ENCODE measurements around the gene FOCAD. TPM values are rescaled to one million over a fixed set of nuclear protein-coding genes. Genes with fewer than 3 reads are reported as not detected.
A peak's percentile ranks its signal among the peaks of the same experiment; 100 is the strongest.

FOCAD gene
- total RNA-seq, 2 experiments from 2014 or later, result 32.7 to 37.7 TPM

DNA sequence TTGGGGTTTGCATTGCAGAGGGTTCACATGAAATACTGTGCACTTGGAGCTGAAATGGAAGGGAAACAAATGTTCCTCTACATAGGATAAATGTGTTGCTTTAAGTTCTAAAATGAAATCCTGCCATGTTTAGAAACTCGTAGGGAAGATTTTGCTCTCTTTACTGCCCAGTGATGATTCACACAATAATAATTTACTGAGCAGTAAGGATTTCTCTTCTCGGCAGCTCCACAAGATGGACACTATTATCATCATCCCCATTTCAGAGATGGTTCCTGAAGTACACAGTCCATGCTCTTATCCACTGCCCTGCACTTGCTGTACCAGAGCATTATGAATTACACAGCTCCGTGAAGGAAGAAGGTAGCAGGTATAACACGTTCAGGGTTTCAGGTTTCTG is 343.2 kb downstream of the FOCAD start:
- CTCF ChIA-PET, result interaction anchor here (0.8 kb wide), 1 partner anchor 34 kb away, joined by 3 read pairs; no protein-coding TSS in a partner anchor
- DNase-seq (no peak), ATAC-seq (no peak)
- Mint-ChIP-seq H3K27me3 (no peaks in the 10 kb centered on the region), H3K4me1 (peaks cover 22% of the 10 kb centered on the region), H3K27ac (no peak overlapping the region), H3K4me3 (no peak overlapping the region), H3K36me3 (peaks cover 45% of the 10 kb centered on the region), H3K9me3 (ENCODE audit: low read depth) (no peaks in the 10 kb centered on the region)

DNA sequence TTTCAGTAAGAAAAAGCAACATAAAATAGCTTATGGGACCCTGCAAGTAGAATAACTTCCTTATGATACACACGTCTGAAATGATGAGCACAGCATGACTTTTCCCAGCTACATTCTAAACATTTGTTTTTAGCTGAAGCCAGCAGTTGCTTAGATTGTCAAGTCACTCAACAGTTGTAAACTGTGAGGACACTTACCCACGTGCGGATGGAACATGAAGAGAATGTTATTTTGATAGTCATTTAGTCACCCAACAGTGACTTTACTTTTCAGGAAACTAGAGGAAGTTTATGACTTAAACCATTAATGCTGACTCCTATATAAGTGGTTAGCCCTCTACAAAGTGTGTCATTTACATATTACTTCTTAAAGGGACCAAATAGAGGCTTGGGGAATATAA is 344.4 kb downstream of the FOCAD start:
- H3K27me3 Mint-ChIP-seq, result no peaks in the 10 kb centered on the region

DNA sequence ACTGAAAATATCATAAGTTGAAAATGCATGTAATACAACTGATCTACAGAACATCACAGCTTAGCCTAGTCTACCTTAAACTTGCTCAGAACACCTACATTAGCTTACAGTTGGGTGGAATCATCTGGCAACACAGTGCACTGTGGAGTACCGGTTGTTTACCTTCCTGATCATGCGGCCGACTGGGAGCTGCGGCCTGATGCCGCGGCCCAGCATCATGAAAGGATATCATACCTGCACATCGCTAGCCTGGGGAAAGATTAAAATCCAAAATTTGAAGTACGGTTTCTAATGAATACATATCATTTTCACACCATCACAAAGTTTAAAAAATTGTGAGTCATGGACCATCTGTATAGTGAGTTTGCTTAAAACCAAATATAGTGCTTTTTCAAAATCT is 345.6 kb downstream of the FOCAD start:
- H3K4me1 Mint-ChIP-seq, result peaks cover 23% of the 10 kb centered on the region
- DNase-seq (no peak), ATAC-seq (no peak)
- H3K27ac Mint-ChIP-seq, result no peak overlapping the region
- no peak overlapping the region for H3K4me3 Mint-ChIP-seq
- CTCF ChIA-PET, result interaction anchor here (1.0 to 1.5 kb wide), 2 partner anchors 19 to 153 kb away, joined by 3 read pairs; no protein-coding TSS in a partner anchor
- H3K36me3 Mint-ChIP-seq, result peaks cover 33% of the 10 kb centered on the region
- H3K27me3 Mint-ChIP-seq, result no peaks in the 10 kb centered on the region
- H3K9me3 Mint-ChIP-seq (ENCODE audit: low read depth), result no peaks in the 10 kb centered on the region

More for the DNA sequence above, 344.4 kb downstream of the FOCAD start:
- no peak overlapping the region for H3K4me3 Mint-ChIP-seq
- peaks cover 29% of the 10 kb centered on the region for H3K4me1 Mint-ChIP-seq
- H3K27ac Mint-ChIP-seq, result no peak overlapping the region
- DNase-seq (no peak), ATAC-seq (no peak)
- peaks cover 38% of the 10 kb centered on the region for H3K36me3 Mint-ChIP-seq
- H3K9me3 Mint-ChIP-seq (ENCODE audit: low read depth), result no peaks in the 10 kb centered on the region
- CTCF ChIA-PET, result no interaction called here

DNA sequence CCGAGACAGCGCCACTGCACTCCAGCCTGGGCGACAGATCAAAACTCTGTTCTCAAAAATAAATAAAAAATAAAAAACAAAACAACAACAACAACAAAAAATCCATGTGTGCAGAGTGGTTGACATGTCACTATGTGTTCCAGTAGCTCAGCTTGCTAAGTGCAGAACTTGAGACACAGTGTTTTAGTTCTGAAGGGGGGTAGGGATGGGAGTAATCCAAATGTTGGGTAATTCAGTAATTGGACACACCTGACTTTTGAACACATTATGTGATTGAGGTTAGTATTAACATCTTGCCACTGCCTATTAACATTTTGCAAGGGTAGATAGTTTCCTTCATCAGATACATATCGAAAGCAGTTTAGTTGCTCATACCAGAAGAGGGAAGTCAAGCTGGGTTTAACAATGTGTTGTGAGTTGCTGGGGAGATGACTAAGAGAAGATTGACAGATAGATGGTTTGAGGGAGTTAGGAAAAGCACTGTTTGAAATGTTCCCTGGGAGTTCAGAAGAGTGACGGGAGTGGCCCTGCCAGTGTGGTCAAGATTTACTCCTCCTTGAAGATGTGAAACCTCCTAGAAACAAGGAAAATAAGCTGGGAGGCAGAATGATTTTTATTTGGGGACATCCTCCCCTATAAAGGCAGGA is 346.5 kb downstream of the FOCAD start:
- Mint-ChIP-seq H3K4me3 (no peak overlapping the region), H3K4me1 (peaks cover 23% of the 10 kb centered on the region), H3K9me3 (ENCODE audit: low read depth) (no peaks in the 10 kb centered on the region), H3K27me3 (no peaks in the 10 kb centered on the region), H3K36me3 (peaks cover 30% of the 10 kb centered on the region), H3K27ac (no peak overlapping the region)
- DNase-seq (peak; percentile 49), ATAC-seq (peak; percentile 78)
- CTCF ChIA-PET, result interaction anchor here (0.8 to 1.5 kb wide), 7 partner anchors 9 to 408 kb away, joined by 3 to 5 read pairs (median 3); partner anchors contain the start of gene MLLT3

DNA sequence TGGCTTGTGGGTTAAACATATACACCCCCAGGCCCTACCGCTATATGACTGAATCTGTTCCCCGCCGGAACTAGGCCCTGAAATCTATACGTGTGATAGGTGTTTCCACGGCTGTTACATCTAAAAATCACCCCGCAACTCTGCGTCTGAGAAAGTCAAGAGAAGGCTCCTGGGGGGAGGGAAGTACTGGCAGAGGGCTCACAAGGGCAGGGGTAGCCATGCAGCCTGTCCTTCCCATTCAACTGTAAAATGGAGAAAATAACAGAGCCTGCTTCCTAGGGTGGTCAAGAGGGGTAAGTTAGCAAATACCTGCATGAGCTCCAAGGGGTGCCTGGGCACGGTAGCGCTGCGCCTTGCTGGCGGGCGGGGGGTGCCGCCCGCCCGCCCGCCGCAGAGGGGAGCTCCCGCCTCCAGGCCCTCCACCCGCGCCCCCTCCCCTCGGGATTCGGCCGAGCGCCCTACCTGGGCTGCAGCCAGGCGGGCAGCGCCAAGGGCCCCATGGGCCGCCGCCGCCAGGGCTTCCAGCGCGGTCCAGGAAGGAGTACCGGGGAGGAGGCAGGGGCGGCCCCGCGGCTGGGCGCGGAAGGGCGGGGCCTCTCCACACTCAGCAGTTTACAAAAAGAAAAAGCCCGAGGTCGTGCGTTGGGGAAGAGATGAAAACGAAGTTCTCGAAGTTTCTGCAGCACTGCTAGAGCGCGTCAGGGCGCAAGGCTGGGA is 347.2 kb downstream of the FOCAD start, which contains the start of gene HACD4:
Gene HACD4 (minus strand): TSS at position 550 of the 717 bp plus-strand sequence. CDS start 50 bp downstream, at position 500.
- H3K4me3 Mint-ChIP-seq, result peak within 1 kb of the TSS; percentile 57
- peak; percentile 80 for DNase-seq
- ATAC-seq, result peak; percentile 90
- no peaks in the 10 kb centered on the region for H3K27me3 Mint-ChIP-seq
- CTCF ChIA-PET, result interaction anchor here (0.6 to 1.3 kb wide), 7 partner anchors 8 to 409 kb away, joined by 3 to 5 read pairs (median 3); partner anchors contain the start of gene MLLT3
- peaks cover 23% of the 10 kb centered on the region for H3K36me3 Mint-ChIP-seq
- peaks cover 23% of the 10 kb centered on the region for H3K4me1 Mint-ChIP-seq
- no peaks in the 10 kb centered on the region for H3K9me3 Mint-ChIP-seq (ENCODE audit: low read depth)
- peak within 1 kb of the TSS; percentile 87 for H3K27ac Mint-ChIP-seq

DNA sequence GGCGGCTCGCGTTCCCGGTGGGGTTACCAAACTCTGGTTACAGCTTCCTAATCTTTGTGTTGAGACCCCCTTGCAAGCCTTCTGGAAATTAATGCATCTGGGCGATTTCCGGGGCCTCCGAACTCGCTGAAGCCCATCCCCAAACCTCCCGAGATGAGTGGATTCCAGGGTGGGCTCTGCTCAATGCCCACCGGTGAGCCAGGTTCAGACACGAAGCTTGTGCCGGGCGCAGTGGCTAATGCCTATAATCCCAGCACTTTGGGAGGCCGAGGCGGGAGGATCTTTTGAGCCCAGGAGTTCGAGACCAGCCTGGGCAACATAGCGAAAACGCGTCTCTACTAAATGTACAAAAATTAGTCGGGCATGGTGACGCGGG is 347.7 kb downstream of the FOCAD start:
- Mint-ChIP-seq H3K4me3 (no peak overlapping the region), H3K27ac (peak overlapping the region; percentile 87), H3K9me3 (ENCODE audit: low read depth) (no peaks in the 10 kb centered on the region), H3K36me3 (peaks cover 18% of the 10 kb centered on the region), H3K4me1 (peaks cover 22% of the 10 kb centered on the region), H3K27me3 (no peaks in the 10 kb centered on the region)
- ATAC-seq (no peak), DNase-seq (no peak)
- CTCF ChIA-PET, result interaction anchor here (0.6 to 1.3 kb wide), 6 partner anchors 8 to 410 kb away, joined by 3 to 5 read pairs (median 3); partner anchors contain the start of gene MLLT3

DNA sequence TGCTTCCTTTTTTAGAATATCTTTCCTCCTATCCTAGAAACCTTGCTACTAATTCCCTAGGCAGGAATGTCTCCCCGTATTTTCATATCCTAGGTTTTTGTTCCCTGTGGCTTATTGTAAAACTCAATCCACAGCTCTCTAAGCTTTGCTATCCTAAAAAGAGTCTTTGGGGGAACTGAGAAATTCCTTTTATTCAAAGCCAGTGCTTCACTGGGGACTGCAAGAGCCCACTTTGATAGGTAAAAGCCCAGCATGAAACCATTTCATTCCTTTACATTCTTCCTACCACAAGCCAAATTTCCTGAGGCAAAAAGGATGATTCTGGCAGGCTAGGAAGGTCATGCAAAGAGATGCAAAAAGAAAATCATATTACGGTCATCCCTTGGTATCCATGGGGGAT is 353.2 kb downstream of the FOCAD start:
- H3K36me3 Mint-ChIP-seq, result peaks cover 9% of the 10 kb centered on the region
- H3K27me3 Mint-ChIP-seq, result no peaks in the 10 kb centered on the region
- no peak overlapping the region for H3K27ac Mint-ChIP-seq
- no peaks in the 10 kb centered on the region for H3K9me3 Mint-ChIP-seq (ENCODE audit: low read depth)
- CTCF ChIA-PET, result no interaction called here
- DNase-seq (no peak), ATAC-seq (no peak)
- no peak overlapping the region for H3K4me3 Mint-ChIP-seq
- peaks cover 14% of the 10 kb centered on the region for H3K4me1 Mint-ChIP-seq

DNA sequence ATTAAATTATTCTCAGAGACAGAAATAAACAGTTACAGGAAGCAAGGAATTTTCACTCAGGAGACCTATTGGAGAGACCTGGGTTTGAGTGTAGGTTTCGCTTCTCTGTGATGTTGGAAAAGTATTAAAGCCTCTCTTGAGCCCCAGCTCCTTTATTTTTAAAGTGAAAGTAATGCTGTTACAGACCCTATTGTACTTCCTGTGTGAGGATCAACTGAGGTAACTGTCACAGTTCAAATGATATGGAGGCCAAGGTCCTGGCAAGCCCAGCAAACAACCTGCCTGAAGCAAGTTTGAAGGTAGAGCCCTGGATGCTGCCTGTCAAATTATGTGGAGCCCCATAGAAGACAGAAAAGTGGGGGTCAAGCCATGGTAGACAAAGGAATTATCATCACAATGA is 355.2 kb downstream of the FOCAD start:
- H3K27me3 Mint-ChIP-seq, result no peaks in the 10 kb centered on the region
- no peak overlapping the region for H3K4me3 Mint-ChIP-seq
- peaks cover 7% of the 10 kb centered on the region for H3K36me3 Mint-ChIP-seq
- no peaks in the 10 kb centered on the region for H3K9me3 Mint-ChIP-seq (ENCODE audit: low read depth)
- H3K4me1 Mint-ChIP-seq, result peaks cover 5% of the 10 kb centered on the region
- CTCF ChIA-PET, result interaction anchor here (1.3 to 2.8 kb wide), 2 partner anchors 8 to 72 kb away, joined by 4 to 6 read pairs; partner anchors contain the start of gene HACD4
- H3K27ac Mint-ChIP-seq, result no peak overlapping the region
- DNase-seq, result no peak
- ATAC-seq, result no peak

DNA sequence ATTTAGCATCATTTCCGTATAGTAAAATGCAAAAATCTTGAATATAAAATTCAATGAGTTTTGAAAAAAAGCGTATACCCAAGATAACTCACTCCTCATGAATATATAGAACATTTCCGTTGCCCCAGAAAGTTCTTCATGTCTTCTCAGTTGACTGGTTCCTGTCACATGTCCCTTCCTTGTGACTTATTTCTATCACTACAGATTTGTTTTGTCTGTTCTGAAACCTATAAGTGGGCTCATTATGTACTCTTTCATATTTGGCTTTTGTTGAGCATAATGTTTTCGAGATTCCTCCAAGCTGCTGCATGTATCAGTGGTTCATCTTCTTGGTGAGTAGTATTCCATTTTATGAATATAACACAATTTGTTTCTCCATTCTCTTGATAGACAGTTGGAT is 358.4 kb downstream of the FOCAD start:
- H3K4me3 Mint-ChIP-seq, result no peak overlapping the region
- no peak for ATAC-seq
- H3K27me3 Mint-ChIP-seq, result no peaks in the 10 kb centered on the region
- DNase-seq, result no peak
- H3K36me3 Mint-ChIP-seq, result peaks cover 5% of the 10 kb centered on the region
- CTCF ChIA-PET, result no interaction called here
- peaks cover 9% of the 10 kb centered on the region for H3K4me1 Mint-ChIP-seq
- H3K9me3 Mint-ChIP-seq (ENCODE audit: low read depth), result no peaks in the 10 kb centered on the region
- H3K27ac Mint-ChIP-seq, result no peak overlapping the region

DNA sequence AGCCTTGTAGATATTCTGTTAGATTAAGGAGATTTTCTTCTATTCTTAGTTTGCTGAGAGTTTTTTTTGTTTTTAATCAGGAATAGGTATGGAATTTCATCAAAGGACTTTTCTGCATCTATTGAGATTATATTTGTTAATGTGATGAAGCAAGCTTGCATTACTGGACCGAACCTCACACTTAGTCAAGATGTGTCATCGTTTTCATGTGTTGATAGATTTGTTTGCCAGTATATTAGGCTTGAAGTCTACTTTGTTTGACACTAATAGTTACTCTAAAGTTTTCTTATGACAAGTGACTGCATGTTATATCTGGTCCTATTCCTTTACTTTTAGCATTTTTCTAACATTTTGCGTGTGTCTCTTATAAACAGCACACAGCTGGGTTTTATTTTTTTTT is 359.8 kb downstream of the FOCAD start:
- H3K27me3 Mint-ChIP-seq, result no peaks in the 10 kb centered on the region
- DNase-seq, result no peak
- no peaks in the 10 kb centered on the region for H3K9me3 Mint-ChIP-seq (ENCODE audit: low read depth)
- H3K36me3 Mint-ChIP-seq, result peaks cover 5% of the 10 kb centered on the region
- peaks cover 12% of the 10 kb centered on the region for H3K4me1 Mint-ChIP-seq
- CTCF ChIA-PET, result no interaction called here
- no peak overlapping the region for H3K27ac Mint-ChIP-seq
- ATAC-seq, result no peak
- H3K4me3 Mint-ChIP-seq, result no peak overlapping the region

Small RNAs within 50 kb of the gene (microRNA-seq; reads per million reads assigned to microRNA genes)
- 15.3 reads per million, percentile 38 among the genes with 10 or more reads in this experiment for gene MIR491

Other genes with a start within 250 kb of the FOCAD start
- gene MLLT3, start 61.8 kb upstream of the FOCAD start, total RNA-seq, result 10 to 100 TPM; 55.9 to 56.4 TPM